Sigmoid colon (tissue), 4 donors: ENCODE results near the gene PEX26.

Experiments
- EP300 ChIP-seq, 4 donors: sonication (generic); formaldehyde crosslinking; IDR thresholded peaks; one replicate each; pipeline ENCODE4 v1.6.1; 2017; ENCODE audit warnings: antibody characterized with exemption in 4 of 4
- POLR2A ChIP-seq, 2 donors: fragments of 450-650 bp; IDR thresholded peaks; one replicate each; pipeline ENCODE4 v1.6.1; 2016; ENCODE audit warnings: antibody characterized with exemption in 2 of 2, mild to moderate bottlenecking in 2 of 2, moderate library complexity in 2 of 2
- POLR2AphosphoS5 ChIP-seq, 4 donors: sonication (generic); formaldehyde crosslinking; IDR thresholded peaks; one replicate each; pipeline ENCODE4 v1.6.1; 2017; ENCODE audit warnings: antibody characterized with exemption in 4 of 4
- TF ChIP-seq, protein P1 (sequence below), 4 experiments: fragments of 450-650 bp in 3 of 4; fragments of 200-600 bp in 1 of 4; IDR thresholded peaks; one replicate each; pipeline ENCODE4 v1.5.1; 2016 to 2019; ENCODE audit warnings: antibody characterized with exemption in 4 of 4, mild to moderate bottlenecking in 3 of 4, moderate library complexity in 2 of 4

DNA sequence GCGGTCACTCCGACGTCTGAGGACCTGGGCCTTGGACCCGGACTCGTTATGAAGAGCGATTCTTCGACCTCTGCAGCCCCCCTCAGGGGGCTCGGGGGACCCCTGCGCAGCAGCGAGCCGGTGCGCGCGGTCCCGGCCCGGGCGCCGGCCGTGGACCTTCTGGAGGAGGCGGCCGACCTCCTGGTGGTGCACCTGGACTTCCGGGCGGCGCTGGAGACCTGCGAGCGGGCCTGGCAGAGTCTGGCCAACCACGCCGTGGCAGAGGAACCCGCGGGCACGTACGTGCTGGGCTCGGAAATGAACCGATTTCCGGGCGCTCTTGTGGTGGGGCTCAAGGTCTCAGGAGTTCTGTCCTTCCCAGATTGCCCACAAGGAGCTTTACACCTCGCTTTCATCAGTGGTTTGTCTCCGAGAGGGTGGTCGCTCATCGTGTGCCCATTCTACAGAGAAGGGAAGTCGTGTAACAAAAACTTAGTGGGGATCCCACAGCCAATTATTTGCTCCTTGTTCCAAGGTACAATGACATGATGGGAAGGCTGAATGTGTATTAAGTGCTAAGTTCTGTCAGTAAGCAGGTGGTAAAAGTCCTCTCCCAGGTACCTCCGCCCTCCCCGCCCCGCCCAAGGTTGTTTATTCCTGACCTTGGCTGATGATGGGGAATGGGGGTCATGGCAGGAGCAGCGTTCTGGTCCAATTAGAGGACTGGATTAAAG is 695 bp downstream of the PEX26 start:
- TF ChIP-seq, protein P1, sequence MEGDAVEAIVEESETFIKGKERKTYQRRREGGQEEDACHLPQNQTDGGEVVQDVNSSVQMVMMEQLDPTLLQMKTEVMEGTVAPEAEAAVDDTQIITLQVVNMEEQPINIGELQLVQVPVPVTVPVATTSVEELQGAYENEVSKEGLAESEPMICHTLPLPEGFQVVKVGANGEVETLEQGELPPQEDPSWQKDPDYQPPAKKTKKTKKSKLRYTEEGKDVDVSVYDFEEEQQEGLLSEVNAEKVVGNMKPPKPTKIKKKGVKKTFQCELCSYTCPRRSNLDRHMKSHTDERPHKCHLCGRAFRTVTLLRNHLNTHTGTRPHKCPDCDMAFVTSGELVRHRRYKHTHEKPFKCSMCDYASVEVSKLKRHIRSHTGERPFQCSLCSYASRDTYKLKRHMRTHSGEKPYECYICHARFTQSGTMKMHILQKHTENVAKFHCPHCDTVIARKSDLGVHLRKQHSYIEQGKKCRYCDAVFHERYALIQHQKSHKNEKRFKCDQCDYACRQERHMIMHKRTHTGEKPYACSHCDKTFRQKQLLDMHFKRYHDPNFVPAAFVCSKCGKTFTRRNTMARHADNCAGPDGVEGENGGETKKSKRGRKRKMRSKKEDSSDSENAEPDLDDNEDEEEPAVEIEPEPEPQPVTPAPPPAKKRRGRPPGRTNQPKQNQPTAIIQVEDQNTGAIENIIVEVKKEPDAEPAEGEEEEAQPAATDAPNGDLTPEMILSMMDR (IDR thresholded peaks at IDR 0.05), result no peak
- TF ChIP-seq POLR2AphosphoS5 (IDR thresholded peaks at IDR 0.05) (no peak), EP300 (IDR thresholded peaks at IDR 0.05) (no peak), POLR2A (IDR thresholded peaks at IDR 0.05) (no peak)
